Measurements from ENCODE around the gene CAMK2N1. TPM values are rescaled to one million over a fixed set of nuclear protein-coding genes. Genes with fewer than 3 reads are reported as not detected.

The CAMK2N1 gene
- total and polyA plus RNA-seq, 2 of the 13 experiments (the other 11 are each of a cell fraction or from before 2014, with no cell fraction given) = 38.0 to 38.6 TPM

DNA sequence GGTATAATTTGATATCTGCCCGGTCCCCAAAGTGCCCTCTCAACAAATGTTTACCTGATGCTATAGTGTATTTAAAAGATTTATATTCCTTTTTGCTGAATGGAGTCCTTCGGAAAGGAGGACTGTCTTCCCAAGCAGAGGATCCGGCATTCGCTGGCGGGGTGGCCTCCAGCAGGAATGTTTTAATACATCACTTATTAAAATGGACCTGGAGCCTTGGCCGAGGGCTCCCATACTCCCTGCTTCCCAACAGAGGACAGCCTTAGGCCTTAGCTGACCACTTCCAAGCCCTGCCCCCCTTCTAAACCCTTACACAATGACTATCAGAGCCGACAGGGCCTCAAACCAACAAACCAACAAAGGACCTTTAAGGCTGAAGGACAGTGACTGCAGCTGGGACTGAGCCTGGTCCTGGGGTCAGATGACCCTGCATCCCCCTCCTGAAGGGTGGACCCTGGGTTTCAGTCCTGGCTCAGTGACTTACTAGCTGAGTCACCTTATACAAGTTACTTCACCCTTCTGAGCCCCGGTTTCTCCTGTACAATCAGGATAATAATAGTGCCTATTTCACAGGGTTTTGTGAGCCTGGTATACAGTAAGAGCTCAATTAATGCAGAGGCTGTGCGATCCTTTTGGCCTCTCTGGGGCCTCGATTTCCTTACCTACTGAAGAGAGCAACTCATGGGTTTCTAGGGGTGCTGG is 5.6 kb downstream of the CAMK2N1 start (continued):
- TF ChIP-seq, protein P1, sequence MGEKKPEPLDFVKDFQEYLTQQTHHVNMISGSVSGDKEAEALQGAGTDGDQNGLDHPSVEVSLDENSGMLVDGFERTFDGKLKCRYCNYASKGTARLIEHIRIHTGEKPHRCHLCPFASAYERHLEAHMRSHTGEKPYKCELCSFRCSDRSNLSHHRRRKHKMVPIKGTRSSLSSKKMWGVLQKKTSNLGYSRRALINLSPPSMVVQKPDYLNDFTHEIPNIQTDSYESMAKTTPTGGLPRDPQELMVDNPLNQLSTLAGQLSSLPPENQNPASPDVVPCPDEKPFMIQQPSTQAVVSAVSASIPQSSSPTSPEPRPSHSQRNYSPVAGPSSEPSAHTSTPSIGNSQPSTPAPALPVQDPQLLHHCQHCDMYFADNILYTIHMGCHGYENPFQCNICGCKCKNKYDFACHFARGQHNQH (CRISPR knock-in tag; IDR thresholded peaks at IDR 0.05) = peak; percentile 94
- TF ChIP-seq NR2F6 (IDR thresholded peaks at IDR 0.05) (peak; percentile 92), NR2F6 (CRISPR knock-in tag; IDR thresholded peaks at IDR 0.05) (peak; percentile 95), ZNF598 (CRISPR knock-in tag; IDR thresholded peaks at IDR 0.05; ENCODE audit: borderline replicate concordance) (no peak), ZNF160 (CRISPR knock-in tag; IDR thresholded peaks at IDR 0.05) (peak; percentile 36; the same call in 1 of the 2 replicates), TGIF2 (CRISPR knock-in tag; IDR thresholded peaks at IDR 0.05) (no peak; the same call in 1 of the 2 replicates), JUND (CRISPR knock-in tag; IDR thresholded peaks at IDR 0.05) (peak; percentile 75; the same call in 1 of the 2 replicates), CBFB (CRISPR knock-in tag; IDR thresholded peaks at IDR 0.05) (peak; percentile 81), SALL2 (CRISPR knock-in tag; IDR thresholded peaks at IDR 0.05) (peak; percentile 46; the same call in 1 of the 2 replicates), KDM5A (IDR thresholded peaks at IDR 0.05; ENCODE audit: borderline replicate concordance, low read length) (no peak; the same call in 1 of the 2 replicates), ZNF644 (CRISPR knock-in tag; IDR thresholded peaks at IDR 0.05; ENCODE audit: low read depth) (peak; percentile 72), PLRG1 (conservative IDR thresholded peaks at IDR 0.05) (no peak), HIVEP1 (CRISPR knock-in tag; IDR thresholded peaks at IDR 0.05) (0 out of 2 replicates have a peak, but pooled peaks have one; percentile 54), ZNF660 (CRISPR knock-in tag; IDR thresholded peaks at IDR 0.05; ENCODE audit: borderline replicate concordance, low read depth) (no peak)
- TF ChIP-seq, protein P2, sequence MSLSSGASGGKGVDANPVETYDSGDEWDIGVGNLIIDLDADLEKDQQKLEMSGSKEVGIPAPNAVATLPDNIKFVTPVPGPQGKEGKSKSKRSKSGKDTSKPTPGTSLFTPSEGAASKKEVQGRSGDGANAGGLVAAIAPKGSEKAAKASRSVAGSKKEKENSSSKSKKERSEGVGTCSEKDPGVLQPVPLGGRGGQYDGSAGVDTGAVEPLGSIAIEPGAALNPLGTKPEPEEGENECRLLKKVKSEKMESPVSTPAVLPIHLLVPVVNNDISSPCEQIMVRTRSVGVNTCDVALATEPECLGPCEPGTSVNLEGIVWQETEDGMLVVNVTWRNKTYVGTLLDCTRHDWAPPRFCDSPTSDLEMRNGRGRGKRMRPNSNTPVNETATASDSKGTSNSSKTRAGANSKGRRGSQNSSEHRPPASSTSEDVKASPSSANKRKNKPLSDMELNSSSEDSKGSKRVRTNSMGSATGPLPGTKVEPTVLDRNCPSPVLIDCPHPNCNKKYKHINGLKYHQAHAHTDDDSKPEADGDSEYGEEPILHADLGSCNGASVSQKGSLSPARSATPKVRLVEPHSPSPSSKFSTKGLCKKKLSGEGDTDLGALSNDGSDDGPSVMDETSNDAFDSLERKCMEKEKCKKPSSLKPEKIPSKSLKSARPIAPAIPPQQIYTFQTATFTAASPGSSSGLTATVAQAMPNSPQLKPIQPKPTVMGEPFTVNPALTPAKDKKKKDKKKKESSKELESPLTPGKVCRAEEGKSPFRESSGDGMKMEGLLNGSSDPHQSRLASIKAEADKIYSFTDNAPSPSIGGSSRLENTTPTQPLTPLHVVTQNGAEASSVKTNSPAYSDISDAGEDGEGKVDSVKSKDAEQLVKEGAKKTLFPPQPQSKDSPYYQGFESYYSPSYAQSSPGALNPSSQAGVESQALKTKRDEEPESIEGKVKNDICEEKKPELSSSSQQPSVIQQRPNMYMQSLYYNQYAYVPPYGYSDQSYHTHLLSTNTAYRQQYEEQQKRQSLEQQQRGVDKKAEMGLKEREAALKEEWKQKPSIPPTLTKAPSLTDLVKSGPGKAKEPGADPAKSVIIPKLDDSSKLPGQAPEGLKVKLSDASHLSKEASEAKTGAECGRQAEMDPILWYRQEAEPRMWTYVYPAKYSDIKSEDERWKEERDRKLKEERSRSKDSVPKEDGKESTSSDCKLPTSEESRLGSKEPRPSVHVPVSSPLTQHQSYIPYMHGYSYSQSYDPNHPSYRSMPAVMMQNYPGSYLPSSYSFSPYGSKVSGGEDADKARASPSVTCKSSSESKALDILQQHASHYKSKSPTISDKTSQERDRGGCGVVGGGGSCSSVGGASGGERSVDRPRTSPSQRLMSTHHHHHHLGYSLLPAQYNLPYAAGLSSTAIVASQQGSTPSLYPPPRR (CRISPR knock-in tag; IDR thresholded peaks at IDR 0.05; ENCODE audit: borderline replicate concordance) = peak; percentile 74; the same call in 1 of the 2 replicates
- TF ChIP-seq, protein P3, sequence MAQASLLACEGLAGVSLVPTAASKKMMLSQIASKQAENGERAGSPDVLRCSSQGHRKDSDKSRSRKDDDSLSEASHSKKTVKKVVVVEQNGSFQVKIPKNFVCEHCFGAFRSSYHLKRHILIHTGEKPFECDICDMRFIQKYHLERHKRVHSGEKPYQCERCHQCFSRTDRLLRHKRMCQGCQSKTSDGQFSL (CRISPR knock-in tag; IDR thresholded peaks at IDR 0.05) = peak; percentile 49; the same call in 1 of the 2 replicates
- TF ChIP-seq, protein P4, sequence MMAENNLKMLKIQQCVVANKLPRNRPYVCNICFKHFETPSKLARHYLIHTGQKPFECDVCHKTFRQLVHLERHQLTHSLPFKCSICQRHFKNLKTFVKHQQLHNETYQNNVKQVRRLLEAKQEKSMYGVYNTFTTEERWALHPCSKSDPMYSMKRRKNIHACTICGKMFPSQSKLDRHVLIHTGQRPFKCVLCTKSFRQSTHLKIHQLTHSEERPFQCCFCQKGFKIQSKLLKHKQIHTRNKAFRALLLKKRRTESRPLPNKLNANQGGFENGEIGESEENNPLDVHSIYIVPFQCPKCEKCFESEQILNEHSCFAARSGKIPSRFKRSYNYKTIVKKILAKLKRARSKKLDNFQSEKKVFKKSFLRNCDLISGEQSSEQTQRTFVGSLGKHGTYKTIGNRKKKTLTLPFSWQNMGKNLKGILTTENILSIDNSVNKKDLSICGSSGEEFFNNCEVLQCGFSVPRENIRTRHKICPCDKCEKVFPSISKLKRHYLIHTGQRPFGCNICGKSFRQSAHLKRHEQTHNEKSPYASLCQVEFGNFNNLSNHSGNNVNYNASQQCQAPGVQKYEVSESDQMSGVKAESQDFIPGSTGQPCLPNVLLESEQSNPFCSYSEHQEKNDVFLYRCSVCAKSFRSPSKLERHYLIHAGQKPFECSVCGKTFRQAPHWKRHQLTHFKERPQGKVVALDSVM (CRISPR knock-in tag; IDR thresholded peaks at IDR 0.05) = peak; percentile 86
- TF ChIP-seq, protein P5, sequence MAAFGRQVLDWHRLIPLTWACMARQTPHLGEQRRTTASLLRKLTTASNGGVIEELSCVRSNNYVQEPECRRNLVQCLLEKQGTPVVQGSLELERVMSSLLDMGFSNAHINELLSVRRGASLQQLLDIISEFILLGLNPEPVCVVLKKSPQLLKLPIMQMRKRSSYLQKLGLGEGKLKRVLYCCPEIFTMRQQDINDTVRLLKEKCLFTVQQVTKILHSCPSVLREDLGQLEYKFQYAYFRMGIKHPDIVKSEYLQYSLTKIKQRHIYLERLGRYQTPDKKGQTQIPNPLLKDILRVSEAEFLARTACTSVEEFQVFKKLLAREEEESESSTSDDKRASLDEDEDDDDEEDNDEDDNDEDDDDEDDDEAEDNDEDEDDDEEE (CRISPR knock-in tag; IDR thresholded peaks at IDR 0.05) = 0 out of 2 replicates have a peak, but pooled peaks have one; percentile 50
